ENCODE measurements around the gene SLC39A8.

SLC39A8 gene

GRCh38 chr4:102339018-102339417 lies 6.3 kb downstream of the SLC39A8 start:
- TF ChIP-seq CTCF (conservative IDR thresholded peaks at IDR 0.05; ENCODE audit: low read depth, low read length): no peak
- H3K4me3 ChIP-seq (ENCODE audit: low read depth, low read length): no peak overlapping the region
- DNase-seq (ENCODE audit: low read depth): no peak

GRCh38 chr4:102338405-102338804 lies 6.9 kb downstream of the SLC39A8 start:
- peak; percentile 47 for DNase-seq (ENCODE audit: low read depth)
- no peak for TF ChIP-seq CTCF (conservative IDR thresholded peaks at IDR 0.05; ENCODE audit: low read depth, low read length)

GRCh38 chr4:102335616-102336015 lies 9.7 kb downstream of the SLC39A8 start:
- DNase-seq (ENCODE audit: low read depth): no peak
- no peak overlapping the region for H3K4me3 ChIP-seq (ENCODE audit: low read depth, low read length)
- no peak for TF ChIP-seq CTCF (conservative IDR thresholded peaks at IDR 0.05; ENCODE audit: low read depth, low read length)

More at GRCh38 chr4:102338405-102338804, 6.9 kb downstream of the SLC39A8 start:
- no peak overlapping the region for H3K4me3 ChIP-seq (ENCODE audit: low read depth, low read length)

- no peak overlapping the region for H3K4me3 ChIP-seq (ENCODE audit: low read depth, low read length)
- DNase-seq (ENCODE audit: low read depth): no peak
- no peak for TF ChIP-seq CTCF (conservative IDR thresholded peaks at IDR 0.05; ENCODE audit: low read depth, low read length)
Observed at GRCh38 chr4:102334624-102335023, 10.7 kb downstream of the SLC39A8 start.

- TF ChIP-seq CTCF (conservative IDR thresholded peaks at IDR 0.05; ENCODE audit: low read depth, low read length): no peak
- no peak for DNase-seq (ENCODE audit: low read depth)
Observed at GRCh38 chr4:102333787-102334186, 11.5 kb downstream of the SLC39A8 start.

GRCh38 chr4:102328045-102328444 lies 17.2 kb downstream of the SLC39A8 start:
- DNase-seq (ENCODE audit: low read depth): no peak
- TF ChIP-seq CTCF (conservative IDR thresholded peaks at IDR 0.05; ENCODE audit: low read depth, low read length): no peak

More at GRCh38 chr4:102333787-102334186, 11.5 kb downstream of the SLC39A8 start:
- no peak overlapping the region for H3K4me3 ChIP-seq (ENCODE audit: low read depth, low read length)

GRCh38 chr4:102326951-102327350 lies 18.3 kb downstream of the SLC39A8 start:
- TF ChIP-seq CTCF (conservative IDR thresholded peaks at IDR 0.05; ENCODE audit: low read depth, low read length): no peak
- H3K4me3 ChIP-seq (ENCODE audit: low read depth, low read length): no peak overlapping the region
- DNase-seq (ENCODE audit: low read depth): no peak

More at GRCh38 chr4:102328045-102328444, 17.2 kb downstream of the SLC39A8 start:
- H3K4me3 ChIP-seq (ENCODE audit: low read depth, low read length): no peak overlapping the region

All from choroid plexus epithelial cell (primary cell).